Measurements from ENCODE around the gene PPM1H.

DNA sequence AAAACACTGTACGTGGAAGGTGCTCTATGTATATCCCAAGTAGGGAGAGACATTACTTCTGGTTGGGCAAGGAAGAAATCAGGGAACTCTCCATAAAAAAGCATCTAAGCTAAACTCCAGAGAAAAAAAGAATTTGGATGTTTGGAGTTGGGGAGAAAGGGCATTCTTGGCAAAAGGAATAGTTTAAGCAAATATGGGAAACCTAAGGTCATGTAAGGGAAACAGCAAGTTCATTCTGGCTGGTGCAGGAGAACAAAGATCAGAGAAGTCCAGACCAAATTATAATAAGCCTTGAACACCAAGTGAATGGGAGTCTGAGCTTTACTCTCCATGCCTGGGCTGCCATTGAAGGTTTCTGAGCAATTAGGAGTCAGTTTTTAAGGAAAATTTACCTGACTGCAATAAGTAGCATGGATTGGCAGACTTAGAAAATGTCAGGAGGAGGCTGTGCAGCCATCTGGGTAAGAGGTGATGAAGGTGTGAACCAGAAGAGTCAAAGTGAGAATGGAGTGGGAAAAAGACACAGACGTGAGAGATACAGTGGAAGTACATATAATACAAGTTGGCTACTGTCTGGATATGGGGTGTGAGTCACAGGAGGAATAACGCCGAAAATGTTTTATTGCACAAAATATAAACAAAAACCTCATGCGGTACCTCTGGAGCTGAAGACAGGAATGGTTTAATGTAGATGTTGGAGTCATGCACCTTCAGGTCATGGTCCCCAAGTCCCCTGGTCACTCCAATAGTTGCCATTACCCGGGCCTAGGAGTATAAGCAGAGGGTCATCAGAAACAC lies 245.7 kb downstream of the PPM1H start:
- TF ChIP-seq, protein P1, sequence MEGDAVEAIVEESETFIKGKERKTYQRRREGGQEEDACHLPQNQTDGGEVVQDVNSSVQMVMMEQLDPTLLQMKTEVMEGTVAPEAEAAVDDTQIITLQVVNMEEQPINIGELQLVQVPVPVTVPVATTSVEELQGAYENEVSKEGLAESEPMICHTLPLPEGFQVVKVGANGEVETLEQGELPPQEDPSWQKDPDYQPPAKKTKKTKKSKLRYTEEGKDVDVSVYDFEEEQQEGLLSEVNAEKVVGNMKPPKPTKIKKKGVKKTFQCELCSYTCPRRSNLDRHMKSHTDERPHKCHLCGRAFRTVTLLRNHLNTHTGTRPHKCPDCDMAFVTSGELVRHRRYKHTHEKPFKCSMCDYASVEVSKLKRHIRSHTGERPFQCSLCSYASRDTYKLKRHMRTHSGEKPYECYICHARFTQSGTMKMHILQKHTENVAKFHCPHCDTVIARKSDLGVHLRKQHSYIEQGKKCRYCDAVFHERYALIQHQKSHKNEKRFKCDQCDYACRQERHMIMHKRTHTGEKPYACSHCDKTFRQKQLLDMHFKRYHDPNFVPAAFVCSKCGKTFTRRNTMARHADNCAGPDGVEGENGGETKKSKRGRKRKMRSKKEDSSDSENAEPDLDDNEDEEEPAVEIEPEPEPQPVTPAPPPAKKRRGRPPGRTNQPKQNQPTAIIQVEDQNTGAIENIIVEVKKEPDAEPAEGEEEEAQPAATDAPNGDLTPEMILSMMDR (conservative IDR thresholded peaks at IDR 0.05) = no peak
- TF ChIP-seq ZFX (IDR thresholded peaks at IDR 0.05) = no peak

Data from C4-2B (cell line).